GM21360 (cell line): ENCODE data around the gene SEC16B.

Experiments
- ATAC-seq: cut with Tn5 transposase; IDR thresholded peaks from one replicate; pipeline ENCODE4 v1.9.1; 2021; ENCODE audit warnings: mild to moderate bottlenecking, moderate library complexity; ENCODE audit not compliant: unreplicated experiment

The SEC16B gene

DNA sequence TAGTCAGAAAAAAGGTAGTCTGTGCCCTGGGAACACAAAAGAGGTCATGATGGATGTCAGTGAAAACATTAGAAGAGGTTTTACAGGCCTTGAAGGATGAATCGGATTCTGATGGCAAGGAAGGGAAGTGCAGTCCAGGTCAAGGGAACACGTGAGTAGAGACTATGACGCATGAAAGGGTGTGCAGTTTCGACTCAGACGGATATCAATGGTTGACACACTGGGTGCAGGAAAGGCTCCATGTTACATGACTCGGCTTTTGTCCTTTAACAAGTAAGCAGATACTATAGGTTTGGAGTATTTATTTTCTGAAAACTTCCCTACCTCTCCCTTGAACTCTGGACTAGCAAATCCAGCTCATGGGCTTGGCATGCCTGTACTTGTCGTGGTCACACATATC is 55.3 kb downstream of the SEC16B start:
- ATAC-seq, result no peak

DNA sequence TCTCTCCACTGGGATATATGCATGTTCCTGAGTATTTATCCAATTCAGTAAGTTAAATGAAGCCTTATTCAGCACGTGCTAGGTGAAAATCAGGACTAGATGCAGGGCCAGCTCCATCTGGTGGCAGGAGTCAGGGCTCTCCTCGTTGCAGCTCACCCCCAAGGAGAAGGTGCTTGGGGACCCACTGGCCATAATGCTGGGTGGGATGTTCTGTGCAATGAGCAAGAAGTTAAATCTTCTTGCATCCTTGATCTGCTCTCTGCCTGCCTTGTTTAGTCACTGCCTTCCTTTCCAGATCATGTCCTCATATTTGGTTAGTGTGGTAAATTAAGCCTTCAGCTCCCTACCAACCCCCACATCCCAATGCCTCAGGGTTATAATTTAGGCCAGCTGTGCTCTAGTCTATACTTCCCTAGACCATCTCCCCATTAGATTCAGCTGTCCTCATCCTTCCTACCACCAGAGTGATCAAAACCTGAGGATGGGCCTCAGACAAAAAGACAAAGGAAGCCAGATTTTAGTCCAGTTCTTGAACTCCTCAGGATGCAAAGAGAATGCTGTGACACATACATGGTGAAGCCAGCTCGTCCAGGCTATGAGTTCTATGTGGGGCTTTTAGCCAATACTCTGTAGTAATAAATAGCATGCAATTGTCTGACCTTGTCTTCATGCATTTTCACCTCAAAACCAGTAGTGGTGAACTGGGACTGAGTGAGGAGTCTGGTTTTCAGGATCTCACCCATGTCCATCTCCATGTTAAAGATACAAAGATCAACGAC is 55.9 kb downstream of the SEC16B start:
- no peak for ATAC-seq

DNA sequence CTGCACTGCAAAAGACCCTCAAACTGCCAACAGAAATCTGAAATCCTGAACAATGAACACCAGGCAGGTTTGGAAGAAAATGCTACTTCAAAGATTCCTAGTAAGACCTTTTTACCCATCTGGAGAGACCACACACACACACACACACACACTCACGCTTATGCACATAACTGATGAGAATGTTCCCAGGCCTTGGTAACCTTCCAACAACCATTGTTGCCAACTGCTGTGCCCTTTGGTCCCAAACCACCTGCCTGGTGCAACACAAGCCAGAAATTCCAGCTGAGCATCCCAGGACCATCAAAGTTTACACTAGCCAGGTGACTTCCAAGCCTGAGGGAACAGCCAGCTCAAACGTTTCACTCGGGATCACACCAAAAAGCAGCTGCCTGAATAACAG is 56.9 kb downstream of the SEC16B start:
- ATAC-seq, result no peak

DNA sequence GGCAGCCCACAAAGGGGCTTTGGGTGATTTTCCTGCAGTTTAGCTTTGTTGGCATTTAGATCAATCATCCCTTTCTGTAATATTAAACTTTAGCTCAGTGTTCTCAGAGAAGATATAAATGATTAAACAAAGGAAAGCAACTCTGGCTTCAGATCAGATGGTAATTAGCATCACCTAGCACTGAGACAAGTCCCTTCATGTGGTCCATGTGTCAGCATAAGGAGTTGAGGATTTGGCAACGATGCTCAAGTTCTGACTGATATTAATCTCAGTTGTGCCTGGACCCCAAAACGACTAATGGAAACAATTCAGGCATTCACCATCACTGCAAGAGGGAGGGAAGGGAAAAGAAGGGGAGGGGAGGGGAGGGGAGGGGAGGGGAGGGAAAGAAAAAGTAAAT is 60.4 kb downstream of the SEC16B start:
- no peak for ATAC-seq

DNA sequence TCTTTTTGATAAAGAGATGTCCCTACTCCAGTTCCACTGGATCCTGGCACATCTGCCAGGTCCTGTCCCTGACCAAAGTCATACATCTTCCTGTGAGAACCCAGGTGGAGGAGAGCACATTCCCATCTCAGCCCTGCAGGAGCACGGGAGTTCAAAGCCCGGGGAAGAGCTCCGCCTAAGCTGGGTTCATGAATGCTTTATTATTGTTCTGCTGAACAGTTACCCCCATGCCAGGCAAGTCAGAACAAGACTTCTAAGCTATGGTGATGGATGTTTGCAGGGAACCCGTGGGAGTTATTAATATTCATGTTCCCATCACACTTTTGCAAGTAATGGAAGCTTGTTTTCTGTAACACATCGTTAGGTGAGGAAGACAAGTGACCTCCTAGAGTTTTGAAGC is 62.9 kb downstream of the SEC16B start:
- no peak for ATAC-seq

DNA sequence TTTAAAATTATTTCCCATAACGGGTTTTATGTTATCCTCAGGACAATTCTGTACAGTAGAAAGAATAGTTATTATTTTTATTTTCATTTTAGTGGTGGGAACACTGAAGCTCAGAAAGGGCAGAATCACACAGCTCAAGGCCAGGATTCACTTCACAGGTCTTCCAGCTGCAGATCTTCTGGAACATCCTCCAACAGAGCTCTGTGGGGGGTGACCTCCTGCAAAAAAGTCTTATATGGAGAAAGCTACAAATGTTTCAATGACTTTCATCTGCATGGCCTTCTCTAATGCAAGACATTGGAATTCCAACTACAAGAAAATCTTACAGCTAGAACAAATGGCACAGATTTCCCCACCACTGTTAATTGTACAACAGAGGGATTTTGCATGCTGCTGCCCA is 64.2 kb downstream of the SEC16B start:
- ATAC-seq, result no peak

DNA sequence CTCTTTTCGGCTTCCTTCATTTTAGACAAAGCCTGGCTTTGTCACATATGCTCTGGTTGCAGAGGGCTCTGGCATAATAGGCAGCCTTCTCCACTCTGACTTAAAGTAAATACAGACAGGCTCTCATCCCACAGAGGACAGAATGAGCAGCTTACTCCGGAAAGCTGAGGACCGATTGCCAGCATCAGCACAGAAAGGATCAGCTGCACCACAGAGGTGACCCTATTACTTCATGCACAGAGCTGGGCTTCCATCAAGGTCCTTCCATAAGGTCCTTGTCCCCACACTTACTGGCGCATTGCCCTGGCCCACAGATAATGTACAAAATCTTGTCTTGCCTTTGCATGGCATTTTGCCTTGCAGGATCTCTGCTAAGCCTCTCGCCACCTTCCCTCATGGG is 67.6 kb downstream of the SEC16B start:
- no peak for ATAC-seq

DNA sequence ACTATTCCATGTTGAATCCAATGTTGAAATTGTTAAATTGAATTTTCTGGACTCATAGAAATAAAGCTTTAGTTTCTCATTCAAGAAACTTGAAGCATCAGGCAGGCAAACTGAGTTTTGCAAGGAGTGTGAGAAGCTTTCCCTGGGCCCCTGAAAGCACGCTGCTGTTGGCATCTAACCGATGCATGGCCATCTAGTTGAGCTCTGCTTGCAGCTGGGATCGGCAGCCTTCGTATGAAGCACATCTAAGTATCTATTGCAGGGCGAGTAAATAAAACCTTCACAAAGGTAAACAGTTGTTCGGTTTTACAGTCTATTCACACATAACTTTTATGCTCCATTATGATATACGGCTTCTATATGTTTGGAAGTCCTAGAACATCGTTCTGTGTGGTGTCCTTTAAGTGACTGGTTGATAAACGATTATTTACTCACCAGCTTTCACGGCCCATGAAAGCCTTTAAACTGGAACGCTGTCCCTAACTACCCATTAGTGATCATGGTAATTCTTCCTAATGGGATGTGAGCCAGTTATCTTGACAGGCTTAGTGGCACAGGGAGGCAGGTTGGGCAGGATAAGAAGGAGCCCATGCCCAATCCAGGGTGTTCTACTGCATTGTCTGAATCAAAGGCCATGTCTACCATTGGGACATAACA is 71.7 kb downstream of the SEC16B start:
- no peak for ATAC-seq

DNA sequence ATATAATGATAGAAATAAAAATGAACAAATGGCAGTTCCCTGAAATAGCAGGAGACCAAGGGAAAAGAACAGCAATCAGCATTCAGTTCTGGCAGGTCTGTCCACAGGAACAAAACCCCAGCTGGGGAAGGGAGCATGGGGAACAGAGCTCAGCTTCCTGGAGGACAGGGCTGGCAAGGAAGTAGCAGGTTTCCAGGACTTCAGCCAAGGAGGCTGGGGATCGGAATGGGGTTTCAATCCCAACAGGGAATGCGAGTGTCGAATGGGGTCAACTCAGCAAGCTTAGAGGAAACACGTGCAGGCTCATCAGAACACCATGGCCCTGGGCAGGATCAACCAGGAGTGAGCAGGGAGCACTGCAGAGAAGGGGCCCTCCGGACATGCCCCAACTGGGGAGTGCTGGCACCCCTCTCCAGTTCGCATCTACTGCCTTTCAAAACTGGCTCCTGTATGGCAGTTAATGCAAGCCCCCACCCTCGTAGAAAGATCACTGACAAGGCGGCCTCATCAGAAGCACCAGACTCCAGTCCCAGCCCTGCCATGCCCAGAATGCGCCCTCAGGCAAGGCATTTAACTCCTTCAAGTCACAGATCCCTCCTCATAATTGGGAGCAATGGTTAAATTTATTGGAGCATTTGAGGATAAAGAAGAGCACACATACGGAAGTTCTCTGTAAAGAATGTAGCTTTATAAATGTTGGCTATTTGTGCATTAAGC is 72.4 kb downstream of the SEC16B start:
- no peak for ATAC-seq
